Measurements from ENCODE around the gene MAP7D3.

MAP7D3 gene

GRCh38 chrX:136193771-136194170 lies 57.4 kb downstream of the MAP7D3 start:
- Histone ChIP-seq H3K27me3 (replicated peaks; ENCODE audit: control insufficient read depth, insufficient read depth, low read length) (no peaks in the 10 kb centered on the region), H3K36me3 (ENCODE audit: control insufficient read depth, insufficient read depth, low read length) (no peaks in the 10 kb centered on the region), H3K4me3 (replicated peaks; ENCODE audit: low read depth, low read length) (no peak overlapping the region)
- no peak for DNase-seq (ENCODE audit: extremely low read depth, insufficient read length)
- TF ChIP-seq, protein P1, sequence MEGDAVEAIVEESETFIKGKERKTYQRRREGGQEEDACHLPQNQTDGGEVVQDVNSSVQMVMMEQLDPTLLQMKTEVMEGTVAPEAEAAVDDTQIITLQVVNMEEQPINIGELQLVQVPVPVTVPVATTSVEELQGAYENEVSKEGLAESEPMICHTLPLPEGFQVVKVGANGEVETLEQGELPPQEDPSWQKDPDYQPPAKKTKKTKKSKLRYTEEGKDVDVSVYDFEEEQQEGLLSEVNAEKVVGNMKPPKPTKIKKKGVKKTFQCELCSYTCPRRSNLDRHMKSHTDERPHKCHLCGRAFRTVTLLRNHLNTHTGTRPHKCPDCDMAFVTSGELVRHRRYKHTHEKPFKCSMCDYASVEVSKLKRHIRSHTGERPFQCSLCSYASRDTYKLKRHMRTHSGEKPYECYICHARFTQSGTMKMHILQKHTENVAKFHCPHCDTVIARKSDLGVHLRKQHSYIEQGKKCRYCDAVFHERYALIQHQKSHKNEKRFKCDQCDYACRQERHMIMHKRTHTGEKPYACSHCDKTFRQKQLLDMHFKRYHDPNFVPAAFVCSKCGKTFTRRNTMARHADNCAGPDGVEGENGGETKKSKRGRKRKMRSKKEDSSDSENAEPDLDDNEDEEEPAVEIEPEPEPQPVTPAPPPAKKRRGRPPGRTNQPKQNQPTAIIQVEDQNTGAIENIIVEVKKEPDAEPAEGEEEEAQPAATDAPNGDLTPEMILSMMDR (IDR thresholded peaks at IDR 0.05; ENCODE audit: insufficient read depth, low read length, poor library complexity, severe bottlenecking): no peak

DNA sequence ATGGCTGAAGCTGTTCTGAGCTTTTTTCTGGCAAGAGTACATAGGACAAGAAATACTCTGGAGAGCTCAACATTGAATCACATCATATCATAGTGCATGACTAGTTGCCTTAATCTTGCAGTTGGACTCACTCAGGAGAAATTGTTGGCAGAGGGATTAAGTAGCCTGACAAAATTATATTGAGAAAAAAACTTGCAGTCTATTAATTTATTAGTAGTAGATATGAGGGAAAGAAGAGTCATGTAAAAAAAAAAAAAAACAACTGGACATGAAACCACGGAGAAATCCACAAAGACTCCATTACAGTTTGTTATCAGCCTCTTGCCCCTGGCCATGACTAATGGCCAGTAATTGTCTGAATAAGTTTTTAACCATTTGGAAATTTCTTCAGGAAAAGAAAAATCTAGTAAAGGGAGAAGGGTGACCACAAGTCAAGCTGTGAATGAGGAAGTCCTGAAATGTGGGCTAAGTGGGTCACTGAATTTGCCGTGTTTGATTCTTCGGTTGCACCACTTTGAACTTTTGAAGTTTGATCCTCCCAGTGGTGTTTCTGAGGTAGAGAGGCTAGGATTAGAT lies 58.3 kb downstream of the MAP7D3 start:
- Histone ChIP-seq H3K4me3 (replicated peaks; ENCODE audit: low read depth, low read length) (no peak overlapping the region), H3K36me3 (ENCODE audit: control insufficient read depth, insufficient read depth, low read length) (no peaks in the 10 kb centered on the region), H3K27me3 (replicated peaks; ENCODE audit: control insufficient read depth, insufficient read depth, low read length) (no peaks in the 10 kb centered on the region)
- DNase-seq (ENCODE audit: extremely low read depth, insufficient read length): no peak
- TF ChIP-seq, protein P1 (IDR thresholded peaks at IDR 0.05; ENCODE audit: insufficient read depth, low read length, poor library complexity, severe bottlenecking): no peak

DNA sequence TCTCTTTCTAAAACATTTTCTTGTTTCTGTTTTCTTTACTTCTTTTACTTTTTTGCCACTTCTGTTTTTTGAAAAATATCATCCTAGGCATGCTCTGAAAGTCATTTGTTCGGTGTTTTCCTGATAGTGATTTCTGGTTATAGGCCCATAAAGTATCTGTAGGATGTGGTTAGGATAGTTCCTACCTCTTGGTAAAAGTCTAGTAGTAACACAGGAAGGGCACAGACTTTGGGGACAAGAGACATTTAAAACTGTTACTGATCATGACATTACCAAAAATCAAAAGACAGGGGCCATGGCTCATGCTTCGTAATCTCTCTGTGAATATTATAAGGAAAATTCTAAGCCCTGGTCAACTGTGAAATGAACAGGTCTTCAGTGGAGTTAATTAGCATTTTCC lies 59.1 kb downstream of the MAP7D3 start:
- TF ChIP-seq, protein P1 (IDR thresholded peaks at IDR 0.05; ENCODE audit: insufficient read depth, low read length, poor library complexity, severe bottlenecking): no peak
- H3K4me3 ChIP-seq (replicated peaks; ENCODE audit: low read depth, low read length): no peak overlapping the region
- H3K36me3 ChIP-seq (ENCODE audit: control insufficient read depth, insufficient read depth, low read length): no peaks in the 10 kb centered on the region
- DNase-seq (ENCODE audit: extremely low read depth, insufficient read length): no peak
- no peaks in the 10 kb centered on the region for H3K27me3 ChIP-seq (replicated peaks; ENCODE audit: control insufficient read depth, insufficient read depth, low read length)

GRCh38 chrX:136191171-136191570 lies 60.0 kb downstream of the MAP7D3 start:
- Histone ChIP-seq H3K27me3 (replicated peaks; ENCODE audit: control insufficient read depth, insufficient read depth, low read length) (no peaks in the 10 kb centered on the region), H3K36me3 (ENCODE audit: control insufficient read depth, insufficient read depth, low read length) (no peaks in the 10 kb centered on the region), H3K4me3 (replicated peaks; ENCODE audit: low read depth, low read length) (no peak overlapping the region)
- TF ChIP-seq, protein P1 (IDR thresholded peaks at IDR 0.05; ENCODE audit: insufficient read depth, low read length, poor library complexity, severe bottlenecking): no peak
- no peak for DNase-seq (ENCODE audit: extremely low read depth, insufficient read length)

GRCh38 chrX:136190038-136190713 lies 61.0 kb downstream of the MAP7D3 start:
- no peak for DNase-seq (ENCODE audit: extremely low read depth, insufficient read length)
- Histone ChIP-seq H3K27me3 (replicated peaks; ENCODE audit: control insufficient read depth, insufficient read depth, low read length) (no peaks in the 10 kb centered on the region), H3K4me3 (replicated peaks; ENCODE audit: low read depth, low read length) (no peak overlapping the region), H3K36me3 (ENCODE audit: control insufficient read depth, insufficient read depth, low read length) (no peaks in the 10 kb centered on the region)
- TF ChIP-seq, protein P1 (IDR thresholded peaks at IDR 0.05; ENCODE audit: insufficient read depth, low read length, poor library complexity, severe bottlenecking): no peak

All from GM06990 (cell line).